Omental fat pad (tissue), 4 donors: ENCODE results near the gene IYD. TPM values are rescaled to one million over a fixed set of nuclear protein-coding genes. Genes with fewer than 3 reads are reported as not detected.

Experiments
- ATAC-seq: fragments of 150-250 bp; one replicate; pipeline ENCODE4 v1.9.1; 2016; ENCODE audit warnings: mild to moderate bottlenecking, moderate library complexity; ENCODE audit not compliant: low FRiP score
- DNase-seq: peaks from one replicate; pipeline ENCODE4 v3.0.0-alpha.2; 2019; ENCODE audit warnings: low spot score
- total RNA-seq, 4 donors: library from RNA; depleted of rRNA; stranded (reverse); fragments of >200 nt; gene quantifications; one replicate each; pipeline ENCODE4 v1.1.0, GENCODE V29; 2016
- TF ChIP-seq, protein P1 (sequence below), 3 donors: fragments of 450-650 bp; IDR thresholded peaks; one replicate each; pipeline ENCODE4 v1.5.1; 2016 to 2017; ENCODE audit warnings: antibody characterized with exemption in 3 of 3, mild to moderate bottlenecking in 3 of 3, moderate library complexity in 2 of 3

Gene IYD
- total RNA-seq, 4 donors from 2014 or later, result 0.06 TPM; not detected in 3

GRCh38 chr6:150336299-150336698, 32.5 kb upstream of the IYD start:
- TF ChIP-seq, protein P1, sequence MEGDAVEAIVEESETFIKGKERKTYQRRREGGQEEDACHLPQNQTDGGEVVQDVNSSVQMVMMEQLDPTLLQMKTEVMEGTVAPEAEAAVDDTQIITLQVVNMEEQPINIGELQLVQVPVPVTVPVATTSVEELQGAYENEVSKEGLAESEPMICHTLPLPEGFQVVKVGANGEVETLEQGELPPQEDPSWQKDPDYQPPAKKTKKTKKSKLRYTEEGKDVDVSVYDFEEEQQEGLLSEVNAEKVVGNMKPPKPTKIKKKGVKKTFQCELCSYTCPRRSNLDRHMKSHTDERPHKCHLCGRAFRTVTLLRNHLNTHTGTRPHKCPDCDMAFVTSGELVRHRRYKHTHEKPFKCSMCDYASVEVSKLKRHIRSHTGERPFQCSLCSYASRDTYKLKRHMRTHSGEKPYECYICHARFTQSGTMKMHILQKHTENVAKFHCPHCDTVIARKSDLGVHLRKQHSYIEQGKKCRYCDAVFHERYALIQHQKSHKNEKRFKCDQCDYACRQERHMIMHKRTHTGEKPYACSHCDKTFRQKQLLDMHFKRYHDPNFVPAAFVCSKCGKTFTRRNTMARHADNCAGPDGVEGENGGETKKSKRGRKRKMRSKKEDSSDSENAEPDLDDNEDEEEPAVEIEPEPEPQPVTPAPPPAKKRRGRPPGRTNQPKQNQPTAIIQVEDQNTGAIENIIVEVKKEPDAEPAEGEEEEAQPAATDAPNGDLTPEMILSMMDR (IDR thresholded peaks at IDR 0.05), result no peak
- DNase-seq (no peak), ATAC-seq (no peak)

- ATAC-seq (no peak), DNase-seq (no peak)
- TF ChIP-seq, protein P1 (IDR thresholded peaks at IDR 0.05), result no peak
These were observed 32.1 kb upstream of the IYD start for GRCh38 chr6:150336708-150337107.

DNA sequence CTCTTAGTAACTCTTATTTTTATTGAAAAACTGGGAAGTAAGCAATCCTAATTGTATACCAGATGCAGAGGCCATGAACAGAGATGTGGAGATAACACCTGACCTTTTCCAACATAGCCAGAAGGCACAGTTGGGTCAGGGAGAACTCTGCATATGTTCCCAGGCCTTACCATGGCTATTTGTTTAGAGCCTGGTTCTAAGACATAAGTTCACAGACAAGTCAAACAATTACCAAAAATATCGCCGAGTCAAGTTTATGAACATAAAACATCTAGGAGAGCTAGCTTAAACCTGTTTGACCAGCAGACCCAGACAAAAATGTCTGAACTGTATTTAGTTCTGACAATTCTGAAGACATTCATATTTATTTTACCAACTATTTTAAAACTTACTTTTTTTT, 26.7 kb upstream of the IYD start:
- no peak for DNase-seq
- TF ChIP-seq, protein P1 (IDR thresholded peaks at IDR 0.05), result no peak
- no peak for ATAC-seq

DNA sequence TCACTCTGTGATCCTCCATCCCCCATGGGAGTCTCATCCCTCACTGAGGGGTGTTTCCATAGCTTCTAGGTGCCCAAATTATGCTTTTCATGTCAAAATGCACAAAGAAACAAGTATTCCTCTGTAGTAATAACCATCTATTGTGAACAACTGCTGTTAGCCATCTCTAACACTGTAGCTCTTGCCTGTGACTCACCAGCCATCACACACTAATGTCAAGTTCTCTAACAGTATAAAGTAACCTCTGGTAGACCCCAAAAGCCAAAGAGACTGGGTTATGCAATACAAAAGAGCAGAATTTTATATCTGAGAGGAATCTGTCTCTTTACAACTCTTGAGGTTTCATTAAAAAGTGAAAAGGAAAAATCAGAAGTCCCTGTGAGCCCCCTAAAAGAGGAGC, 25.4 kb upstream of the IYD start:
- DNase-seq, result no peak
- no peak for ATAC-seq
- TF ChIP-seq, protein P1 (IDR thresholded peaks at IDR 0.05), result no peak

DNA sequence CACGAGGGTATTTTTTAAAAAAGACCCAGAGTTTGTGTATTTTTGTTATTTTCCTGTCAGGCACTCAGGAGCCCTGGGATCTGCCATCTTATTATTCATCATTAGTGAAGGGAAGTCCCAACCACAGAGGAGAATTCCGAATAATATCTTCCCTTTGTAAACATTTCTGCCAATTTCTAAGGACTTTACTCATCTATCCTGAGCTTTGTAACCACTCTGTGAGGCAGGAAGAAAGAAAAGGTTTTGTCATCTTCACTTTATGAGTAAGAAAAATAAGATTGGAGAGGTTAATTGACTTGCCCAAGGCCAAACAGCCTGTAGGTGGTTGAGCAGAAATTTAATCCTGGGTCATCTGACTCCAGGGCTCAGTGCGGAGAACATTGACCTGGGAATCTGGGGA, 23.0 kb upstream of the IYD start:
- TF ChIP-seq, protein P1 (IDR thresholded peaks at IDR 0.05), result no peak
- no peak for ATAC-seq

GRCh38 chr6:150346346-150346745, 22.5 kb upstream of the IYD start:
- DNase-seq, result no peak
- ATAC-seq, result no peak
- TF ChIP-seq, protein P1 (IDR thresholded peaks at IDR 0.05), result no peak

More for the DNA sequence above, 23.0 kb upstream of the IYD start:
- no peak for DNase-seq

- DNase-seq (no peak), ATAC-seq (no peak)
- TF ChIP-seq, protein P1 (IDR thresholded peaks at IDR 0.05), result no peak
These were observed 21.0 kb upstream of the IYD start for GRCh38 chr6:150347845-150348244.
